OCI-LY3 (cell line): ENCODE data around the gene ICE1.

Source experiments
- H2AFZ ChIP-seq: fragments of 200-600, 300-600 bp; shearing (Covaris generic); 2 replicates; pipeline ENCODE4 v1.6.0; 2014; ENCODE audit warnings: antibody characterized with exemption, low read depth, low read length
- H3K27ac ChIP-seq: fragments of 200-600, 300-600 bp; sonication (generic); 2 replicates; pipeline ENCODE4 v1.5.1; 2014; ENCODE audit warnings: mild to moderate bottlenecking, low read length, moderate library complexity, mixed read lengths
- H3K27me3 ChIP-seq: fragments of 200-600, 300-600 bp; sonication (generic); 2 replicates; pipeline ENCODE4 v1.6.1; 2014; ENCODE audit warnings: low read depth, low read length, mixed read lengths
- H3K36me3 ChIP-seq: fragments of 200-600, 300-600 bp; sonication (generic); replicated peaks from 2 replicates; pipeline ENCODE3; 2014; ENCODE audit warnings: low read depth, low read length, mixed read lengths
- H3K4me1 ChIP-seq: fragments of 300-600, 200-600 bp; sonication (generic); 2 replicates; pipeline ENCODE4 v1.6.1; 2014; ENCODE audit warnings: low read length, mixed read lengths
- H3K4me2 ChIP-seq: fragments of 200-600, 300-600 bp; sonication (generic); 2 replicates; pipeline ENCODE4 v1.6.1; 2014; ENCODE audit warnings: low read length, mixed read lengths
- H3K4me3 ChIP-seq: fragments of 300-600, 200-600 bp; sonication (generic); 2 replicates; pipeline ENCODE4 v1.5.1; 2014; ENCODE audit warnings: antibody characterized with exemption, mild to moderate bottlenecking, low read length, moderate library complexity
- H3K79me2 ChIP-seq: fragments of 300-600, 200-600 bp; shearing (Covaris generic); 2 replicates; pipeline ENCODE4 v1.6.1; 2014; ENCODE audit warnings: mild to moderate bottlenecking, low read length, mixed read lengths
- H3K9ac ChIP-seq: fragments of 300-600, 200-600 bp; shearing (Covaris generic); 2 replicates; pipeline ENCODE4 v1.6.0; 2014; ENCODE audit warnings: mild to moderate bottlenecking, low read length, moderate library complexity
- H3K9me3 ChIP-seq: fragments of 200-600, 300-600 bp; shearing (Covaris generic); 2 replicates; pipeline ENCODE4 v1.6.1; 2014; ENCODE audit warnings: low read length, mixed read lengths; ENCODE audit not compliant: insufficient read depth
- H4K20me1 ChIP-seq: fragments of 200-600, 300-600 bp; sonication (generic); 2 replicates; pipeline ENCODE4 v1.6.1; 2016; ENCODE audit warnings: low read length, mixed read lengths; ENCODE audit not compliant: insufficient read depth
- EZH2phosphoT487 ChIP-seq: fragments of 200-600 bp; shearing (Covaris generic); IDR thresholded peaks from 2 replicates; pipeline ENCODE4 v1.6.1; 2018; ENCODE audit warnings: antibody characterized with exemption, mixed run types, low read depth
- TF ChIP-seq, protein P1 (sequence below): fragments of 200-600, 300-600 bp; sonication (generic); IDR thresholded peaks from 2 replicates; pipeline ENCODE4 v1.5.1; 2014; ENCODE audit warnings: antibody characterized with exemption, low read length, low read depth

ICE1 gene

DNA sequence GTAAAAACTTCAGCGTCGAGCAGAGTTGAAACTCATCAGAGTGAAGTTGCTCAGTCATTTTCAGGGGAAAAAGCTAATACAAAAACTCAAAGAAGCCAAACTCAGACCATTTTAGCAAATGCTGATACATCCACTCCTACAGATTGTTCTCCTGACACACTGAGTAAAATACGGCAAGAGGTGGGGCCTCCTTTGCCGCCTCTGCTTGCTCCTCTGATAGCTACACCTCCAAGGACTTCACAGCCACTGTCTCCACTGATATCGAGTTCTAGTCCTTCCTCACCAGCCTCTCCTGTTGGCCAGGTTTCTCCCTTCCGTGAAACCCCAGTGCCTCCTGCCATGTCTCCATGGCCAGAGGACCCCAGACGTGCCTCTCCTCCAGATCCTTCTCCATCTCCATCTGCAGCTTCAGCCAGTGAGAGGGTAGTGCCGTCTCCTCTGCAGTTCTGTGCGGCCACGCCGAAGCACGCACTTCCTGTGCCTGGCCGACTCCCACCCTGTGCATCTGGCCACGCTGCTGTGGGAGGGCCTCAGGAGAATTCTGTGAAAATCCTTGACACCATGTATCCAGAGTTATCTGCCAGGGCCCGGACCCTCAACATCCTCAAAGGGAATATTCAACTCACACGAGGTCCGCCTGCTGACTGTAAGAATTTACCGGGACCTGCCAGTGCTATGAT is 41.7 kb downstream of the ICE1 start:
- Histone ChIP-seq H3K79me2 (no peaks in the 10 kb centered on the region), H2AFZ (no peak overlapping the region), H3K36me3 (peaks cover 10% of the 10 kb centered on the region), H3K9ac (no peak overlapping the region), H3K4me3 (no peak overlapping the region), H4K20me1 (no peaks in the 10 kb centered on the region), H3K27me3 (no peaks in the 10 kb centered on the region), H3K9me3 (no peaks in the 10 kb centered on the region), H3K4me1 (no peaks in the 10 kb centered on the region), H3K27ac (no peak overlapping the region), H3K4me2 (no peak overlapping the region)
- TF ChIP-seq, protein P1, sequence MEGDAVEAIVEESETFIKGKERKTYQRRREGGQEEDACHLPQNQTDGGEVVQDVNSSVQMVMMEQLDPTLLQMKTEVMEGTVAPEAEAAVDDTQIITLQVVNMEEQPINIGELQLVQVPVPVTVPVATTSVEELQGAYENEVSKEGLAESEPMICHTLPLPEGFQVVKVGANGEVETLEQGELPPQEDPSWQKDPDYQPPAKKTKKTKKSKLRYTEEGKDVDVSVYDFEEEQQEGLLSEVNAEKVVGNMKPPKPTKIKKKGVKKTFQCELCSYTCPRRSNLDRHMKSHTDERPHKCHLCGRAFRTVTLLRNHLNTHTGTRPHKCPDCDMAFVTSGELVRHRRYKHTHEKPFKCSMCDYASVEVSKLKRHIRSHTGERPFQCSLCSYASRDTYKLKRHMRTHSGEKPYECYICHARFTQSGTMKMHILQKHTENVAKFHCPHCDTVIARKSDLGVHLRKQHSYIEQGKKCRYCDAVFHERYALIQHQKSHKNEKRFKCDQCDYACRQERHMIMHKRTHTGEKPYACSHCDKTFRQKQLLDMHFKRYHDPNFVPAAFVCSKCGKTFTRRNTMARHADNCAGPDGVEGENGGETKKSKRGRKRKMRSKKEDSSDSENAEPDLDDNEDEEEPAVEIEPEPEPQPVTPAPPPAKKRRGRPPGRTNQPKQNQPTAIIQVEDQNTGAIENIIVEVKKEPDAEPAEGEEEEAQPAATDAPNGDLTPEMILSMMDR, result no peak
- TF ChIP-seq EZH2phosphoT487, result no peak

GRCh38 chr5:5466227-5466626 is 43.8 kb downstream of the ICE1 start:
- no peaks in the 10 kb centered on the region for H3K27me3 ChIP-seq
- H4K20me1 ChIP-seq, result no peaks in the 10 kb centered on the region
- no peaks in the 10 kb centered on the region for H3K9me3 ChIP-seq
- H3K9ac ChIP-seq, result no peak overlapping the region
- no peaks in the 10 kb centered on the region for H3K4me1 ChIP-seq
- no peak overlapping the region for H3K4me2 ChIP-seq
- H3K4me3 ChIP-seq, result no peak overlapping the region
- no peak overlapping the region for H2AFZ ChIP-seq
- peaks cover 9% of the 10 kb centered on the region for H3K36me3 ChIP-seq
- no peak overlapping the region for H3K27ac ChIP-seq
- H3K79me2 ChIP-seq, result no peaks in the 10 kb centered on the region
- TF ChIP-seq EZH2phosphoT487, result no peak
- TF ChIP-seq, protein P1, result no peak

DNA sequence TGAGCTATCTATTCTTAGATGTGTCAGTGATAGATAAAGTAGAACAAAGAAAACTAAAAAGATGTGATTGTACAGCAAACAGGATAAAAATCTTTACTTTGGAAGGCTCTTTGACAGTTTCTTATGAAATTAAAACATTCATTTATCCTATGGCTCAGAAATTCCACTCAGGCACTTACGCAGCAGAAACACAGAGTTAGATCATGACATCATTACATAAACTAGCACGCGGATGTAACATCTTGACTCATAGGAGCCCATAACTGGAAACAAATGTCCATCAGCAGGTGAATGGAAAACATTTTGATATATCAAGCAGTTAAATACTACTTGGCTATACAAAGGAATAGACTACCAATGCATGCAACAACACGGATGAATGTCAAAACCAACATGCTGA is 45.3 kb downstream of the ICE1 start:
- Histone ChIP-seq H3K79me2 (no peaks in the 10 kb centered on the region), H3K4me3 (no peak overlapping the region), H3K9me3 (no peaks in the 10 kb centered on the region), H3K4me2 (no peak overlapping the region), H2AFZ (no peak overlapping the region), H3K4me1 (no peaks in the 10 kb centered on the region), H3K36me3 (peaks cover 3% of the 10 kb centered on the region), H3K9ac (no peak overlapping the region), H4K20me1 (no peaks in the 10 kb centered on the region), H3K27ac (no peak overlapping the region), H3K27me3 (no peaks in the 10 kb centered on the region)
- TF ChIP-seq, protein P1, result no peak
- TF ChIP-seq EZH2phosphoT487, result no peak

DNA sequence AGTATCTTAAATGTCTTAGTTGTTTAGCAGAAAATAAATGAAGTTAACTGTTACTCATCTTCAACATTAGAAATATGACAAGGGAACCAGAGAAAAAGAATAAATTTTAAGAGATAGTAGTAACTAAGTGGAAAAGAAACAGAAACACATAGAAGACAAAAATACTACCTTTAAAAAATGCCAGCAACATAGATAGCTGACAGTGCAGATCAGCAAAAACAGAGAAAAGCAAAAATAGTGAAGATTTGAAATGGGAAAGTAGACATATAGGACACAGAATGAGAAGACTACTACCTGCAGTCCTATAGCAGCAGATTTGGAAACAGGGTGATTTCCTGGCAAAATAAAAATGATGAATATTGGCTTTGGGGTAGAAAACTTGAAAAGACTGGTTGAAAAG is 48.5 kb downstream of the ICE1 start:
- no peaks in the 10 kb centered on the region for H3K79me2 ChIP-seq
- H3K27me3 ChIP-seq, result no peaks in the 10 kb centered on the region
- H3K4me3 ChIP-seq, result no peak overlapping the region
- no peaks in the 10 kb centered on the region for H4K20me1 ChIP-seq
- no peak overlapping the region for H2AFZ ChIP-seq
- H3K9ac ChIP-seq, result no peak overlapping the region
- peaks cover 3% of the 10 kb centered on the region for H3K36me3 ChIP-seq
- TF ChIP-seq EZH2phosphoT487, result no peak
- no peaks in the 10 kb centered on the region for H3K9me3 ChIP-seq
- H3K4me2 ChIP-seq, result no peak overlapping the region
- H3K27ac ChIP-seq, result no peak overlapping the region
- H3K4me1 ChIP-seq, result no peaks in the 10 kb centered on the region
